Osteoblast (primary cell): ENCODE results near the gene FNDC8. TPM values are rescaled to one million over a fixed set of nuclear protein-coding genes. Genes with fewer than 3 reads are reported as not detected.

Experiments
- DNase-seq: peaks from one replicate; pipeline ENCODE4 v3.0.0; 2011; ENCODE audit warnings: low spot score, mixed read lengths; ENCODE audit not compliant: insufficient read length; ENCODE audit errors: missing footprints
- H2AFZ ChIP-seq: 2 replicates; pipeline ENCODE4 v1.6.0; 2011; ENCODE audit warnings: mild to moderate bottlenecking, low read length
- H3K27ac ChIP-seq: 2 replicates; pipeline ENCODE4 v1.5.1; 2011; ENCODE audit warnings: mild to moderate bottlenecking, low read depth, low read length, moderate library complexity
- H3K27me3 ChIP-seq: 2 replicates; pipeline ENCODE4 v1.6.0; 2012; ENCODE audit warnings: mild to moderate bottlenecking, control low read depth, inconsistent platforms, low read length, moderate library complexity; ENCODE audit not compliant: insufficient read depth
- H3K36me3 ChIP-seq: 2 replicates; pipeline ENCODE4 v1.5.1; 2011; ENCODE audit warnings: mild to moderate bottlenecking, low read length, control low read depth, moderate library complexity; ENCODE audit not compliant: insufficient read depth
- H3K4me1 ChIP-seq: 2 replicates; pipeline ENCODE4 v1.5.1; 2011; ENCODE audit warnings: mild to moderate bottlenecking, low read length, control low read depth, moderate library complexity; ENCODE audit not compliant: insufficient read depth
- H3K4me2 ChIP-seq: 2 replicates; pipeline ENCODE4 v1.6.0; 2011; ENCODE audit warnings: mild to moderate bottlenecking, low read length; ENCODE audit not compliant: insufficient read depth
- H3K4me3 ChIP-seq: fragments of 200-600 bp; sonication (generic); 3 replicates; pipeline ENCODE4 v1.5.1; 2012; ENCODE audit warnings: mild to moderate bottlenecking, low read length, inconsistent platforms; ENCODE audit not compliant: insufficient read depth
- H3K79me2 ChIP-seq: 2 replicates; pipeline ENCODE4 v1.6.0; 2012; ENCODE audit warnings: mild to moderate bottlenecking, low read length, control low read depth, inconsistent platforms; ENCODE audit not compliant: insufficient read depth
- H3K9me3 ChIP-seq: 2 replicates; pipeline ENCODE4 v1.5.1; 2011; ENCODE audit warnings: low read depth, low read length, control low read depth
- H4K20me1 ChIP-seq: 2 replicates; pipeline ENCODE4 v1.6.0; 2012; ENCODE audit warnings: mild to moderate bottlenecking, low read length, control low read depth; ENCODE audit not compliant: insufficient read depth
- CTCF ChIP-seq: IDR thresholded peaks from 2 replicates; pipeline ENCODE4 v1.5.1; 2011; ENCODE audit warnings: mild to moderate bottlenecking, low read depth, low read length, moderate library complexity; ENCODE audit errors: extremely low read depth
- total RNA-seq: library from RNA; depleted of rRNA; stranded (reverse); fragments of >200 nt; gene quantifications from 2 replicates; pipeline ENCODE4 v1.2.3, GENCODE V29; 2012

FNDC8 gene
- total RNA-seq, 1 donor = not detected

- Histone ChIP-seq H2AFZ (no peak overlapping the region), H3K9me3 (no peaks in the 10 kb centered on the region), H4K20me1 (no peaks in the 10 kb centered on the region), H3K27me3 (peaks cover 9% of the 10 kb centered on the region), H3K36me3 (no peaks in the 10 kb centered on the region), H3K4me1 (no peaks in the 10 kb centered on the region), H3K4me2 (no peak overlapping the region), H3K27ac (no peak overlapping the region), H3K79me2 (no peaks in the 10 kb centered on the region), H3K4me3 (no peak overlapping the region)
- DNase-seq = peak; percentile 72
- no peak for TF ChIP-seq CTCF
These were observed 31.2 kb downstream of the FNDC8 start for GRCh38 chr17:35152421-35153140.

- no peaks in the 10 kb centered on the region for H3K36me3 ChIP-seq
- peak; percentile 53 for DNase-seq
- no peak overlapping the region for H3K4me3 ChIP-seq
- no peak overlapping the region for H3K27ac ChIP-seq
- no peaks in the 10 kb centered on the region for H3K79me2 ChIP-seq
- H3K27me3 ChIP-seq = peaks cover 6% of the 10 kb centered on the region
- no peak for TF ChIP-seq CTCF
- no peaks in the 10 kb centered on the region for H4K20me1 ChIP-seq
- no peaks in the 10 kb centered on the region for H3K9me3 ChIP-seq
- no peak overlapping the region for H2AFZ ChIP-seq
- H3K4me1 ChIP-seq = no peaks in the 10 kb centered on the region
- no peak overlapping the region for H3K4me2 ChIP-seq
These were observed 33.1 kb downstream of the FNDC8 start for GRCh38 chr17:35154196-35155165.

- H2AFZ ChIP-seq = no peak overlapping the region
- H3K4me3 ChIP-seq = no peak overlapping the region
- H3K27ac ChIP-seq = no peak overlapping the region
- no peaks in the 10 kb centered on the region for H4K20me1 ChIP-seq
- no peaks in the 10 kb centered on the region for H3K36me3 ChIP-seq
- H3K4me2 ChIP-seq = no peak overlapping the region
- DNase-seq = peak; percentile 54
- H3K27me3 ChIP-seq = peaks cover 7% of the 10 kb centered on the region
- H3K9me3 ChIP-seq = no peaks in the 10 kb centered on the region
- H3K4me1 ChIP-seq = no peaks in the 10 kb centered on the region
- no peaks in the 10 kb centered on the region for H3K79me2 ChIP-seq
- no peak for TF ChIP-seq CTCF
These were observed 33.8 kb downstream of the FNDC8 start for GRCh38 chr17:35155246-35155645.

- no peaks in the 10 kb centered on the region for H3K36me3 ChIP-seq
- H4K20me1 ChIP-seq = no peaks in the 10 kb centered on the region
- H3K9me3 ChIP-seq = no peaks in the 10 kb centered on the region
- no peak overlapping the region for H2AFZ ChIP-seq
- no peaks in the 10 kb centered on the region for H3K79me2 ChIP-seq
- no peak for DNase-seq
- no peaks in the 10 kb centered on the region for H3K4me1 ChIP-seq
- H3K4me3 ChIP-seq = no peak overlapping the region
- no peak for TF ChIP-seq CTCF
- peaks cover 15% of the 10 kb centered on the region for H3K27me3 ChIP-seq
- no peak overlapping the region for H3K27ac ChIP-seq
- no peak overlapping the region for H3K4me2 ChIP-seq
These were observed 38.5 kb downstream of the FNDC8 start for GRCh38 chr17:35159940-35160339.
